ENCODE data around the gene IFI44. TPM values are rescaled to one million over a fixed set of nuclear protein-coding genes. Genes with fewer than 3 reads are reported as not detected.

IFI44 gene
- total and polyA plus RNA-seq, 2 of the 13 experiments (the other 11 are each of a cell fraction or from before 2014, with no cell fraction given) = not detected

DNA sequence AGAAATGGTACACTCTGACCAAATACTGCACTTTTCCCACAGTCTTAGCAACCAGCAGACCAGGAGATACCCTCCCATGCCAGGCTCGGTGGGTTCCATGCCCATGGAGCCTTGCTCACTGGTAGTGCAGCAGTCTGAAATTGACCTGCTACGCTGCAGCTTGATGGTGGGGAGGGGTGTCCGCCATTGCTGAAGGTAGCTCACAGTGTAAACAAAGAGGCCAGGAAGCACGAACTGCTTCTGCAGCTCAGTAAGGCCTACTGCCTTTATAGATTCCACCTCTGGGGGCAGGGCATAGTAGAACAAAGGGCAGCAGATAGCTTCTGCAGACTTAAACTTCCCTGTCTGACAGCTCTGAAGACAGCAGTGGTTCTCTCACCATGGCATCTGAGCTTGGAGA is 41.7 kb upstream of the IFI44 start (continued):
- TF ChIP-seq, protein P1, sequence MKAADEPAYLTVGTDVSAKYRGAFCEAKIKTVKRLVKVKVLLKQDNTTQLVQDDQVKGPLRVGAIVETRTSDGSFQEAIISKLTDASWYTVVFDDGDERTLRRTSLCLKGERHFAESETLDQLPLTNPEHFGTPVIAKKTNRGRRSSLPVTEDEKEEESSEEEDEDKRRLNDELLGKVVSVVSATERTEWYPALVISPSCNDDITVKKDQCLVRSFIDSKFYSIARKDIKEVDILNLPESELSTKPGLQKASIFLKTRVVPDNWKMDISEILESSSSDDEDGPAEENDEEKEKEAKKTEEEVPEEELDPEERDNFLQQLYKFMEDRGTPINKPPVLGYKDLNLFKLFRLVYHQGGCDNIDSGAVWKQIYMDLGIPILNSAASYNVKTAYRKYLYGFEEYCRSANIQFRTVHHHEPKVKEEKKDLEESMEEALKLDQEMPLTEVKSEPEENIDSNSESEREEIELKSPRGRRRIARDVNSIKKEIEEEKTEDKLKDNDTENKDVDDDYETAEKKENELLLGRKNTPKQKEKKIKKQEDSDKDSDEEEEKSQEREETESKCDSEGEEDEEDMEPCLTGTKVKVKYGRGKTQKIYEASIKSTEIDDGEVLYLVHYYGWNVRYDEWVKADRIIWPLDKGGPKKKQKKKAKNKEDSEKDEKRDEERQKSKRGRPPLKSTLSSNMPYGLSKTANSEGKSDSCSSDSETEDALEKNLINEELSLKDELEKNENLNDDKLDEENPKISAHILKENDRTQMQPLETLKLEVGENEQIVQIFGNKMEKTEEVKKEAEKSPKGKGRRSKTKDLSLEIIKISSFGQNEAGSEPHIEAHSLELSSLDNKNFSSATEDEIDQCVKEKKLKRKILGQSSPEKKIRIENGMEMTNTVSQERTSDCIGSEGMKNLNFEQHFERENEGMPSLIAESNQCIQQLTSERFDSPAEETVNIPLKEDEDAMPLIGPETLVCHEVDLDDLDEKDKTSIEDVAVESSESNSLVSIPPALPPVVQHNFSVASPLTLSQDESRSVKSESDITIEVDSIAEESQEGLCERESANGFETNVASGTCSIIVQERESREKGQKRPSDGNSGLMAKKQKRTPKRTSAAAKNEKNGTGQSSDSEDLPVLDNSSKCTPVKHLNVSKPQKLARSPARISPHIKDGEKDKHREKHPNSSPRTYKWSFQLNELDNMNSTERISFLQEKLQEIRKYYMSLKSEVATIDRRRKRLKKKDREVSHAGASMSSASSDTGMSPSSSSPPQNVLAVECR (CRISPR knock-in tag; IDR thresholded peaks at IDR 0.05; ENCODE audit: borderline replicate concordance) = peak; percentile 20
- TF ChIP-seq, protein P2, sequence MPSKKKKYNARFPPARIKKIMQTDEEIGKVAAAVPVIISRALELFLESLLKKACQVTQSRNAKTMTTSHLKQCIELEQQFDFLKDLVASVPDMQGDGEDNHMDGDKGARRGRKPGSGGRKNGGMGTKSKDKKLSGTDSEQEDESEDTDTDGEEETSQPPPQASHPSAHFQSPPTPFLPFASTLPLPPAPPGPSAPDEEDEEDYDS (CRISPR knock-in tag; IDR thresholded peaks at IDR 0.05) = peak; percentile 63
- peak; percentile 72 for TF ChIP-seq RXRB (CRISPR knock-in tag; IDR thresholded peaks at IDR 0.05; ENCODE audit: borderline replicate concordance)
- no peak for TF ChIP-seq POLR2G (IDR thresholded peaks at IDR 0.05; ENCODE audit: low read depth, low read length)
- TF ChIP-seq, protein P3, sequence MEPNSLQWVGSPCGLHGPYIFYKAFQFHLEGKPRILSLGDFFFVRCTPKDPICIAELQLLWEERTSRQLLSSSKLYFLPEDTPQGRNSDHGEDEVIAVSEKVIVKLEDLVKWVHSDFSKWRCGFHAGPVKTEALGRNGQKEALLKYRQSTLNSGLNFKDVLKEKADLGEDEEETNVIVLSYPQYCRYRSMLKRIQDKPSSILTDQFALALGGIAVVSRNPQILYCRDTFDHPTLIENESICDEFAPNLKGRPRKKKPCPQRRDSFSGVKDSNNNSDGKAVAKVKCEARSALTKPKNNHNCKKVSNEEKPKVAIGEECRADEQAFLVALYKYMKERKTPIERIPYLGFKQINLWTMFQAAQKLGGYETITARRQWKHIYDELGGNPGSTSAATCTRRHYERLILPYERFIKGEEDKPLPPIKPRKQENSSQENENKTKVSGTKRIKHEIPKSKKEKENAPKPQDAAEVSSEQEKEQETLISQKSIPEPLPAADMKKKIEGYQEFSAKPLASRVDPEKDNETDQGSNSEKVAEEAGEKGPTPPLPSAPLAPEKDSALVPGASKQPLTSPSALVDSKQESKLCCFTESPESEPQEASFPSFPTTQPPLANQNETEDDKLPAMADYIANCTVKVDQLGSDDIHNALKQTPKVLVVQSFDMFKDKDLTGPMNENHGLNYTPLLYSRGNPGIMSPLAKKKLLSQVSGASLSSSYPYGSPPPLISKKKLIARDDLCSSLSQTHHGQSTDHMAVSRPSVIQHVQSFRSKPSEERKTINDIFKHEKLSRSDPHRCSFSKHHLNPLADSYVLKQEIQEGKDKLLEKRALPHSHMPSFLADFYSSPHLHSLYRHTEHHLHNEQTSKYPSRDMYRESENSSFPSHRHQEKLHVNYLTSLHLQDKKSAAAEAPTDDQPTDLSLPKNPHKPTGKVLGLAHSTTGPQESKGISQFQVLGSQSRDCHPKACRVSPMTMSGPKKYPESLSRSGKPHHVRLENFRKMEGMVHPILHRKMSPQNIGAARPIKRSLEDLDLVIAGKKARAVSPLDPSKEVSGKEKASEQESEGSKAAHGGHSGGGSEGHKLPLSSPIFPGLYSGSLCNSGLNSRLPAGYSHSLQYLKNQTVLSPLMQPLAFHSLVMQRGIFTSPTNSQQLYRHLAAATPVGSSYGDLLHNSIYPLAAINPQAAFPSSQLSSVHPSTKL (CRISPR knock-in tag; IDR thresholded peaks at IDR 0.05) = peak; percentile 25; the same call in 1 of the 2 replicates
- TF ChIP-seq ZNF24 (IDR thresholded peaks at IDR 0.05) = no peak
- TF ChIP-seq, protein P4, sequence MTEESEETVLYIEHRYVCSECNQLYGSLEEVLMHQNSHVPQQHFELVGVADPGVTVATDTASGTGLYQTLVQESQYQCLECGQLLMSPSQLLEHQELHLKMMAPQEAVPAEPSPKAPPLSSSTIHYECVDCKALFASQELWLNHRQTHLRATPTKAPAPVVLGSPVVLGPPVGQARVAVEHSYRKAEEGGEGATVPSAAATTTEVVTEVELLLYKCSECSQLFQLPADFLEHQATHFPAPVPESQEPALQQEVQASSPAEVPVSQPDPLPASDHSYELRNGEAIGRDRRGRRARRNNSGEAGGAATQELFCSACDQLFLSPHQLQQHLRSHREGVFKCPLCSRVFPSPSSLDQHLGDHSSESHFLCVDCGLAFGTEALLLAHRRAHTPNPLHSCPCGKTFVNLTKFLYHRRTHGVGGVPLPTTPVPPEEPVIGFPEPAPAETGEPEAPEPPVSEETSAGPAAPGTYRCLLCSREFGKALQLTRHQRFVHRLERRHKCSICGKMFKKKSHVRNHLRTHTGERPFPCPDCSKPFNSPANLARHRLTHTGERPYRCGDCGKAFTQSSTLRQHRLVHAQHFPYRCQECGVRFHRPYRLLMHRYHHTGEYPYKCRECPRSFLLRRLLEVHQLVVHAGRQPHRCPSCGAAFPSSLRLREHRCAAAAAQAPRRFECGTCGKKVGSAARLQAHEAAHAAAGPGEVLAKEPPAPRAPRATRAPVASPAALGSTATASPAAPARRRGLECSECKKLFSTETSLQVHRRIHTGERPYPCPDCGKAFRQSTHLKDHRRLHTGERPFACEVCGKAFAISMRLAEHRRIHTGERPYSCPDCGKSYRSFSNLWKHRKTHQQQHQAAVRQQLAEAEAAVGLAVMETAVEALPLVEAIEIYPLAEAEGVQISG (CRISPR knock-in tag; IDR thresholded peaks at IDR 0.05) = peak; percentile 48
- peak; percentile 82 for TF ChIP-seq YY1 (IDR thresholded peaks at IDR 0.05; ENCODE audit: insufficient read depth, insufficient replicate concordance, low read depth, low read length)
- no peak for TF ChIP-seq SOX13 (IDR thresholded peaks at IDR 0.05)
- TF ChIP-seq SOX13 (CRISPR knock-in tag; conservative IDR thresholded peaks at IDR 0.05 in 1 of 2, IDR thresholded peaks at IDR 0.05 in 1 of 2) = 0 out of 4 replicates have a peak, but pooled peaks of 1 of the 2 experiments have one; percentile 17
- 0 out of 2 replicates have a peak, but pooled peaks have one; percentile 21 for TF ChIP-seq SAP130 (CRISPR knock-in tag; IDR thresholded peaks at IDR 0.05; ENCODE audit: low read depth)
- no peak for TF ChIP-seq ZNF530 (CRISPR knock-in tag; IDR thresholded peaks at IDR 0.05; ENCODE audit: low read depth)

All from HepG2 (cell line).